ENCODE results near the gene MROH7. TPM values are rescaled to one million over a fixed set of nuclear protein-coding genes. Genes with fewer than 3 reads are reported as not detected.

MROH7 gene
- total RNA-seq (1 to 10 TPM in 1 of 2 donors, under 1 TPM in 1; 0.51 to 2.8 TPM), polyA plus RNA-seq (under 1 TPM; 0.07 to 0.64 TPM)

- no peaks in the 10 kb centered on the region for H3K27me3 ChIP-seq (ENCODE audit: control insufficient read depth in 4 of 4, insufficient read depth in 4 of 4, low read length in 3 of 4)
- H3K27ac ChIP-seq (ENCODE audit: low read depth in 1 of 2, low read length in 2 of 2): no peak within 1 kb of the TSS
- H3K36me3 ChIP-seq (ENCODE audit: control insufficient read depth in 4 of 4, insufficient read depth in 3 of 4, low read depth in 1 of 4, low read length in 3 of 4): no peaks in the 10 kb centered on the region
- TF ChIP-seq MAX (IDR thresholded peaks at IDR 0.05): no peak
- no peak for TF ChIP-seq EGR1 (IDR thresholded peaks at IDR 0.05; ENCODE audit: low read depth in 2 of 2)
- no peak for TF ChIP-seq FOXA2 (IDR thresholded peaks at IDR 0.05)
- TF ChIP-seq ATF3 (IDR thresholded peaks at IDR 0.05): no peak
- no peak for TF ChIP-seq FOXA1 (IDR thresholded peaks at IDR 0.05)
- no peak for TF ChIP-seq ZBTB33 (IDR thresholded peaks at IDR 0.05)
- TF ChIP-seq TAF1 (conservative IDR thresholded peaks at IDR 0.05): no peak
- TF ChIP-seq HNF4G (IDR thresholded peaks at IDR 0.05): no peak
- TF ChIP-seq CTCF (IDR thresholded peaks at IDR 0.05; ENCODE audit: low read depth, low read length, missing input control): no peak
- TF ChIP-seq REST (IDR thresholded peaks at IDR 0.05): no peak
- H3K4me1 ChIP-seq (ENCODE audit: control insufficient read depth in 4 of 4, insufficient read depth in 4 of 4, low read length in 3 of 4): peaks cover 0 to 7% (median 5%) of the 10 kb centered on the region in 4 donors
- 87% methylated on average over 8 of the region's 8 CpGs for WGBS
- H3K9ac ChIP-seq (ENCODE audit: low read depth in 1 of 2, low read length in 2 of 2): no peak within 1 kb of the TSS
- H3K4me3 ChIP-seq (ENCODE audit: low read depth in 1 of 3, low read length in 3 of 3): no peak within 1 kb of the TSS
- H3K9me3 ChIP-seq (ENCODE audit: control insufficient read depth in 4 of 4, low read length in 3 of 4): peaks cover 0 to 6% (median 2%) of the 10 kb centered on the region in 4 donors
- no peak for DNase-seq (ENCODE audit: low spot score)
Measured at GRCh38 chr1:54640863-54641836, at the start of gene MROH7. Gene MROH7, plus strand, starts transcription at chr1:54641786. Its CDS starts 11,141 bp downstream, at chr1:54652927.

- 85% methylated on average over 10 of the region's 10 CpGs for WGBS
- Histone ChIP-seq H3K36me3 (ENCODE audit: control insufficient read depth in 4 of 4, insufficient read depth in 3 of 4, low read depth in 1 of 4, low read length in 3 of 4) (no peaks in the 10 kb centered on the region), H3K4me3 (ENCODE audit: low read depth in 1 of 3, low read length in 3 of 3) (no peak overlapping the region), H3K9ac (ENCODE audit: low read depth in 1 of 2, low read length in 2 of 2) (no peak overlapping the region), H3K27me3 (ENCODE audit: control insufficient read depth in 4 of 4, insufficient read depth in 4 of 4, low read length in 3 of 4) (no peaks in the 10 kb centered on the region), H3K9me3 (ENCODE audit: control insufficient read depth in 4 of 4, low read length in 3 of 4) (no peaks in the 10 kb centered on the region), H3K27ac (ENCODE audit: low read depth in 1 of 2, low read length in 2 of 2) (no peak overlapping the region), H3K4me1 (ENCODE audit: control insufficient read depth in 4 of 4, insufficient read depth in 4 of 4, low read length in 3 of 4) (peaks cover 1 to 10% (median 4%) of the 10 kb centered on the region in 4 donors)
- DNase-seq (ENCODE audit: low spot score): no peak
- TF ChIP-seq REST (IDR thresholded peaks at IDR 0.05) (no peak), MAX (IDR thresholded peaks at IDR 0.05) (no peak)
Measured at GRCh38 chr1:54593571-54594160, 47.9 kb upstream of the MROH7 start.

Data from liver (tissue), 9 donors.